Heart right ventricle (tissue), 16 donors: ENCODE measurements around the gene NRXN2. TPM values are rescaled to one million over a fixed set of nuclear protein-coding genes. Genes with fewer than 3 reads are reported as not detected.

Experiments
- ATAC-seq, 8 donors: fragments of 200-7000 bp; cut with Tn5 transposase; one replicate each; pipeline ENCODE4 v1.9.1; 2020; ENCODE audit warnings: mild to moderate bottlenecking in 8 of 8, moderate library complexity in 8 of 8, moderate number of reproducible peaks in 1 of 8
- DNase-seq, 2 donors: peaks; one replicate each; pipeline ENCODE4 v3.0.0-alpha.2; 2020
- H3K27ac ChIP-seq, 10 donors: fragments of 200-600 bp; sonication (generic) in 2 of 10; one replicate each; pipeline versions ENCODE4 v1.5.0 to v1.8.0; 2020 to 2022; ENCODE audit warnings: mild to moderate bottlenecking in 3 of 10
- H3K27me3 ChIP-seq, 7 donors: fragments of 200-600 bp; one replicate each; pipeline ENCODE4 v1.8.0; 2021 to 2022; ENCODE audit warnings: mild to moderate bottlenecking in 2 of 7
- H3K36me3 ChIP-seq, 9 donors: fragments of 200-600 bp; sonication (generic) in 1 of 9; one replicate each; pipeline versions ENCODE4 v1.5.0 to v1.8.0; 2020 to 2022; ENCODE audit warnings: mild to moderate bottlenecking in 2 of 9
- H3K4me1 ChIP-seq, 9 donors: fragments of 200-600 bp; sonication (generic) in 1 of 9; one replicate each; pipeline versions ENCODE4 v1.5.0 to v1.8.0; 2020 to 2022; ENCODE audit warnings: mild to moderate bottlenecking in 4 of 9
- H3K4me3 ChIP-seq, 10 donors: fragments of 200-600 bp; sonication (generic) in 2 of 10; one replicate each; pipeline versions ENCODE4 v1.5.0 to v1.8.0; 2020 to 2022; ENCODE audit warnings: mild to moderate bottlenecking in 7 of 10, moderate library complexity in 2 of 10
- H3K9me3 ChIP-seq, 11 donors: fragments of 200-600 bp in 10 of 11; sonication (generic) in 2 of 11; one replicate each; pipeline versions ENCODE4 v1.5.0 to v1.8.0; 2013 to 2022; ENCODE audit warnings: mild to moderate bottlenecking in 2 of 11, control low read depth in 1 of 11, moderate library complexity in 1 of 11
- CTCF ChIP-seq, 9 donors: fragments of 200-600 bp; sonication (generic) in 2 of 9; IDR thresholded peaks; one replicate each; pipeline versions ENCODE4 v1.5.0 to v1.8.0; 2021 to 2022; ENCODE audit warnings: antibody characterized with exemption in 9 of 9, mild to moderate bottlenecking in 5 of 9, moderate library complexity in 1 of 9
- WGBS, 2 donors: extraction: QIAGEN DNeasy Blood & Tissue Kit; methylation state at CpG; one replicate each; pipeline ENCODE4 v1.1.7; 2013; ENCODE audit warnings: inconsistent platforms in 1 of 2; 5-methylcytosine and 5-hydroxymethylcytosine counted together
- intact Hi-C, 10 donors: fragments of 100-400 bp; cut with DNase I; formaldehyde crosslinking; loops; one replicate each; pipeline versions ENCODE4 v1.11.1 to v1.14.2; 2022
- polyA plus RNA-seq, 2 donors: library from polyadenylated mRNA; stranded (reverse); fragments of 200-250 nt; gene quantifications; one replicate each; pipeline ENCODE4 v1.2.3, GENCODE V29; 2013
- total RNA-seq, 10 donors: library from RNA; stranded (reverse); fragmentation: NEBNext Ultra II Directional in 3 of 10; extraction: Animal tissue kit (Norgen Biotek cat#: 25700) in 3 of 10; gene quantifications; one replicate each; pipeline versions ENCODE4 v1.2.1 to v1.2.4, GENCODE V29; 2021 to 2023
- donor health status: Arrhythmogenic right ventricular cardiomyopathy.
- donor health status: ischemic (EF 13 %, LVEDD 7.1; RV severe dilation, severe dysfunction).
- donor health status: healthy with polysubstance abuse.
- donor health status: DM: no; HTN: yes; CAD: no.
- donor health status: DM: no; HTN: no; CAD: no.
- donor health status: ischemic (EF 25% LVEDD 6.9; RV normal size, moderate dysfunction).
- donor health status: ischemic (EF 25% LVEDD 5.7; RV mildly dilated, moderate dysfunction).
- donor health status: healthy.
- donor health status: DM: yes; HTN: yes; CAD: no.
- donor health status: Ischemic cardiomyopathy.
- donor health status: ischemic (EF 35%, LVEDD 5.7; RV mildly dilated, moderate dysfunction).
- donor health status: nonischemic (EF 11% LVEDD 7.7; RV severe dilation, severe dysfunction).
- donor health status: DM: yes; HTN: yes; CAD: no.
- donor health status: PGD.
- donor health status: ischemic (EF 29% LVEDD 5.4; RV normal size, mild dysfunction).
- donor health status: nonischemic (EF 23%, LVEDD 6.1; RV moderate dilation, normal function).

NRXN2 gene
- total and polyA plus RNA-seq, 12 donors: 0.45 to 5.5 (median 1.4) TPM

GRCh38 chr11:64724863-64725532 lies 2.0 kb upstream of the NRXN2 start:
- Histone ChIP-seq H3K27me3 (peaks cover 0 to 29% (median 23%) of the 10 kb centered on the region in 7 donors), H3K4me1 (peaks cover 0 to 10% (median 5%) of the 10 kb centered on the region in 9 donors), H3K36me3 (peaks cover 0 to 19% (median 0%) of the 10 kb centered on the region in 9 donors), H3K27ac (no peak overlapping the region), H3K9me3 (no peaks in the 10 kb centered on the region), H3K4me3 (no peak overlapping the region)
- intact Hi-C loops: loop anchor here in 5 of 10 donors (2.0 to 5.0 kb wide), 3 partner anchors 36 to 173 kb away; no protein-coding TSS in a partner anchor
- ATAC-seq: no peak
- no peak for DNase-seq
- TF ChIP-seq CTCF (IDR thresholded peaks at IDR 0.05): no peak
- whole genome bisulfite sequencing, 2 donors: 67 to 75% methylated on average over 7 of the region's 7 CpGs

- Histone ChIP-seq H3K9me3 (no peaks in the 10 kb centered on the region), H3K36me3 (peaks cover 0 to 18% (median 0%) of the 10 kb centered on the region in 9 donors), H3K27ac (no peak overlapping the region), H3K4me3 (peak overlapping the region in 1 of 10 donors; percentile 100), H3K27me3 (peaks cover 0 to 37% (median 31%) of the 10 kb centered on the region in 7 donors), H3K4me1 (peaks cover 0 to 8% (median 5%) of the 10 kb centered on the region in 9 donors)
- ATAC-seq (no peak), DNase-seq (no peak)
- no peak for TF ChIP-seq CTCF (IDR thresholded peaks at IDR 0.05)
- intact Hi-C loops: loop anchor here in 6 of 10 donors (1.0 to 5.0 kb wide), 3 partner anchors 35 to 172 kb away; no protein-coding TSS in a partner anchor
- 61 to 70% methylated on average over 9 of the region's 9 CpGs for WGBS, 2 donors
Measured at GRCh38 chr11:64723907-64724862, 1.2 kb upstream of the NRXN2 start.

GRCh38 chr11:64722141-64723065 lies 594 bp downstream of the NRXN2 start:
- intact Hi-C loops: loop anchor here in 5 of 10 donors (1.0 to 5.0 kb wide), 3 partner anchors 34 to 170 kb away; no protein-coding TSS in a partner anchor
- Histone ChIP-seq H3K4me1 (peaks cover 0 to 8% (median 5%) of the 10 kb centered on the region in 9 donors), H3K4me3 (peak overlapping the region in 1 of 10 donors; percentile 90), H3K27me3 (peaks cover 3 to 55% (median 49%) of the 10 kb centered on the region in 7 donors), H3K27ac (no peak overlapping the region), H3K9me3 (no peaks in the 10 kb centered on the region), H3K36me3 (peaks cover 0 to 5% (median 0%) of the 10 kb centered on the region in 9 donors)
- TF ChIP-seq CTCF (IDR thresholded peaks at IDR 0.05): no peak
- no peak for DNase-seq
- ATAC-seq: no peak
- WGBS, 2 donors: 8 to 9% methylated on average over 23 to 36 of the region's 36 CpGs
